Kidney (tissue), 14 donors: Measurements from ENCODE around the gene PEAK1. TPM values are rescaled to one million over a fixed set of nuclear protein-coding genes. Genes with fewer than 3 reads are reported as not detected.
A peak's percentile ranks its signal among the peaks of the same experiment; 100 is the strongest.

Source experiments
- DNase-seq, 5 donors: peaks; one replicate each; pipeline ENCODE4 v3.0.0-alpha.2; 2013 to 2020
- FAIRE-seq: peaks from 2 replicates; lab custom pipeline; 2012; peaks lifted over from hg19 to GRCh38; lab: Jason Lieb, UNC
- H3K27ac ChIP-seq, 2 donors: one replicate each; pipeline ENCODE4 v1.7.0; 2013; ENCODE audit warnings: low read depth in 2 of 2, low read length in 2 of 2, inconsistent platforms in 1 of 2
- H3K27me3 ChIP-seq: one replicate; pipeline ENCODE4 v1.7.1; 2013; ENCODE audit warnings: low read length, inconsistent platforms; ENCODE audit not compliant: control insufficient read depth, insufficient read depth
- H3K36me3 ChIP-seq, 3 donors: one replicate each; pipeline versions ENCODE4 v1.7.0 to v1.7.1; 2013; ENCODE audit warnings: low read length in 3 of 3, control low read depth in 1 of 3, inconsistent platforms in 1 of 3; ENCODE audit not compliant: insufficient read depth in 3 of 3, control insufficient read depth in 2 of 3
- H3K4me1 ChIP-seq, 3 donors: one replicate each; pipeline versions ENCODE4 v1.7.0 to v1.7.1; 2013; ENCODE audit warnings: low read length in 3 of 3, inconsistent platforms in 1 of 3, low read depth in 1 of 3; ENCODE audit not compliant: control insufficient read depth in 2 of 3, insufficient read depth in 2 of 3
- H3K4me3 ChIP-seq, 3 donors: one replicate each; pipeline versions ENCODE4 v1.7.0 to v1.8.1; 2013; ENCODE audit warnings: low read length in 3 of 3, control low read depth in 1 of 3, inconsistent platforms in 1 of 3
- H3K9ac ChIP-seq, 3 donors: one replicate each; pipeline versions ENCODE4 v1.7.0 to v1.7.1; 2013; ENCODE audit warnings: low read length in 3 of 3, control low read depth in 1 of 3, inconsistent platforms in 1 of 3
- H3K9me3 ChIP-seq, 3 donors: one replicate each; pipeline versions ENCODE4 v1.7.0 to v1.7.1; 2013; ENCODE audit warnings: low read length in 3 of 3, control low read depth in 1 of 3, inconsistent platforms in 1 of 3; ENCODE audit not compliant: control insufficient read depth in 2 of 3, insufficient read depth in 1 of 3
- CTCF ChIP-seq: IDR thresholded peaks from 3 replicates; pipeline ENCODE4 v1.5.1; 2012; ENCODE audit warnings: mild to moderate bottlenecking, moderate library complexity, borderline replicate concordance; ENCODE audit not compliant: insufficient read depth; ENCODE audit errors: extremely low read depth
- intact Hi-C: fragments of 100-400 bp; cut with DNase I; formaldehyde crosslinking; loops from one replicate; pipeline ENCODE4 v1.11.1; 2022
- polyA plus RNA-seq: library from polyadenylated mRNA; stranded (reverse); fragments of 350-450 nt; fragmentation: Illumina TruSeq; extraction: RNeasy Lipid Tissue Mini Kit (QIAGEN cat#74804); gene quantifications from one replicate; pipeline ENCODE4 v1.2.3, GENCODE V29; 2014; ENCODE audit warnings: low read depth, low replicate concordance; ENCODE audit not compliant: insufficient read depth
- total RNA-seq: library from RNA; stranded (reverse); fragmentation: NEBNext Ultra II Directional; extraction: Animal tissue kit (Norgen Biotek cat#: 25700); gene quantifications from one replicate; pipeline ENCODE4 v1.2.1, GENCODE V29; 2021
- donor health status: control.
- donor health status: control.
- donor health status: control.
- donor health status: control.
- donor health status: control.
- donor health status: DM: yes; HTN: yes; CAD: no.
- donor health status: Normal renal cell carcinoma (clear cell type).

Gene PEAK1
- total and polyA plus RNA-seq, 2 donors from 2014 or later = 2.9 to 50.3 TPM

- Histone ChIP-seq H3K36me3 (no peaks in the 10 kb centered on the region), H3K9me3 (no peaks in the 10 kb centered on the region), H3K4me3 (peak overlapping the region in 1 of 3 donors; percentile 59), H3K27ac (no peak overlapping the region), H3K27me3 (no peaks in the 10 kb centered on the region), H3K9ac (peak overlapping the region in 1 of 3 donors; percentile 14), H3K4me1 (peaks cover 0 to 17% (median 16%) of the 10 kb centered on the region in 3 donors)
- DNase-seq (no peak), FAIRE-seq (no peak)
- TF ChIP-seq CTCF = no peak
- intact Hi-C loops = no loop called here
Observed at GRCh38 chr15:77071305-77072223, 348.3 kb downstream of the PEAK1 start.

GRCh38 chr15:77070495-77071304 is 349.2 kb downstream of the PEAK1 start, which contains the start of gene TSPAN3:
TSPAN3 (minus strand) TSS chr15:77071109; CDS start chr15:77070954, 155 bp downstream.
- Histone ChIP-seq H3K27ac (peak within 1 kb of the TSS; percentile 88 to 89), H3K9ac (peak within 1 kb of the TSS; percentile 43 to 74 (median 74)), H3K4me3 (peak within 1 kb of the TSS; percentile 71 to 79 (median 76)), H3K9me3 (no peaks in the 10 kb centered on the region), H3K36me3 (no peaks in the 10 kb centered on the region), H3K4me1 (peaks cover 0 to 17% (median 16%) of the 10 kb centered on the region in 3 donors), H3K27me3 (no peaks in the 10 kb centered on the region)
- intact Hi-C loops = no loop called here
- TF ChIP-seq CTCF = no peak
- DNase-seq = peak; percentile 96 to 98 (median 97)
- FAIRE-seq = no peak

GRCh38 chr15:77070180-77070494 is 349.8 kb downstream of the PEAK1 start:
- peak overlapping the region; percentile 71 to 79 (median 76) for H3K4me3 ChIP-seq
- H3K9me3 ChIP-seq = no peaks in the 10 kb centered on the region
- peak overlapping the region; percentile 43 to 74 (median 74) for H3K9ac ChIP-seq
- peaks cover 0 to 17% (median 16%) of the 10 kb centered on the region in 3 donors for H3K4me1 ChIP-seq
- FAIRE-seq = no peak
- no peaks in the 10 kb centered on the region for H3K36me3 ChIP-seq
- intact Hi-C loops = no loop called here
- peak overlapping the region; percentile 20 to 88 for H3K27ac ChIP-seq
- TF ChIP-seq CTCF = no peak
- no peaks in the 10 kb centered on the region for H3K27me3 ChIP-seq
- no peak for DNase-seq
